Measurements from ENCODE around the gene EEF1AKMT1. TPM values are rescaled to one million over a fixed set of nuclear protein-coding genes. Genes with fewer than 3 reads are reported as not detected.

The EEF1AKMT1 gene
- total and polyA plus RNA-seq, 2 experiments from 2014 or later: 3.2 to 7.6 TPM

- Histone ChIP-seq H3F3A (replicated peaks; ENCODE audit: low read depth) (no peaks in the 10 kb centered on the region), H3K4me1 (ENCODE audit: insufficient read depth) (no peaks in the 10 kb centered on the region), H3K4me2 (no peak overlapping the region), H3K9me2 (ENCODE audit: insufficient read depth) (no peaks in the 10 kb centered on the region), H3K79me2 (replicated peaks; ENCODE audit: insufficient read depth) (no peaks in the 10 kb centered on the region), H3K4me3 (no peak overlapping the region), H2AFZ (no peak overlapping the region), H3K27me3 (ENCODE audit: insufficient read depth) (no peaks in the 10 kb centered on the region), H3K27ac (ENCODE audit: low read depth) (no peak overlapping the region), H3K36me3 (ENCODE audit: insufficient read depth) (peaks cover 5% of the 10 kb centered on the region), H4K20me1 (replicated peaks; ENCODE audit: insufficient read depth) (no peaks in the 10 kb centered on the region)
- DNase-seq (ENCODE audit: low spot score) (no peak), ATAC-seq (no peak)
- peaks cover 26% of the 10 kb centered on the region; the same call in 2 of the 3 replicates for H3K36me3 Mint-ChIP-seq (ENCODE audit: low read depth)
- no peaks in the 10 kb centered on the region for H3K9me3 Mint-ChIP-seq
- H3K4me3 Mint-ChIP-seq: no peak overlapping the region
- H3K4me1 Mint-ChIP-seq: no peaks in the 10 kb centered on the region
- peaks cover 4% of the 10 kb centered on the region for H3K27me3 Mint-ChIP-seq (ENCODE audit: insufficient read depth, low read depth, poor library complexity)
- TF ChIP-seq ZNF114 (CRISPR knock-in tag; IDR thresholded peaks at IDR 0.05) (no peak), EZH2phosphoT487 (IDR thresholded peaks at IDR 0.05; ENCODE audit: unreplicated experiment) (no peak), EZH2 (IDR thresholded peaks at IDR 0.05; ENCODE audit: low read depth, unreplicated experiment) (no peak), CTCF (conservative IDR thresholded peaks at IDR 0.05; ENCODE audit: low read depth in 2 of 2) (no peak), REST (IDR thresholded peaks at IDR 0.05; ENCODE audit: unreplicated experiment) (no peak), STAT1 (IDR thresholded peaks at IDR 0.05; ENCODE audit: unreplicated experiment) (no peak), ZNF462 (CRISPR knock-in tag; IDR thresholded peaks at IDR 0.05) (no peak), CREB1 (CRISPR knock-in tag; IDR thresholded peaks at IDR 0.05; ENCODE audit: low read depth) (no peak), JUNB (IDR thresholded peaks at IDR 0.05; ENCODE audit: unreplicated experiment) (no peak), ETS1 (IDR thresholded peaks at IDR 0.05) (no peak), POLR2AphosphoS5 (IDR thresholded peaks at IDR 0.05; ENCODE audit: low read depth) (no peak), NANOG (IDR thresholded peaks at IDR 0.05; ENCODE audit: borderline replicate concordance) (no peak), ZNF331 (CRISPR knock-in tag; IDR thresholded peaks at IDR 0.05; ENCODE audit: low read depth) (no peak)
- H3K27ac Mint-ChIP-seq: peak overlapping the region; percentile 24; the same call in 1 of the 2 replicates
Observed at GRCh38 chr13:20803180-20803965, 29.6 kb upstream of the EEF1AKMT1 start.

Data from GM23338 (cell line).